ENCODE measurements around the gene NAA40. TPM values are rescaled to one million over a fixed set of nuclear protein-coding genes. Genes with fewer than 3 reads are reported as not detected.
"Not testable (repeated sequence)": the region's sequence is repeated elsewhere in the genome, so short reads cannot be mapped to it uniquely, and the experiment has no call there.

Gene NAA40
- total RNA-seq, 1 donor from 2014 or later, result 4.7 TPM

DNA sequence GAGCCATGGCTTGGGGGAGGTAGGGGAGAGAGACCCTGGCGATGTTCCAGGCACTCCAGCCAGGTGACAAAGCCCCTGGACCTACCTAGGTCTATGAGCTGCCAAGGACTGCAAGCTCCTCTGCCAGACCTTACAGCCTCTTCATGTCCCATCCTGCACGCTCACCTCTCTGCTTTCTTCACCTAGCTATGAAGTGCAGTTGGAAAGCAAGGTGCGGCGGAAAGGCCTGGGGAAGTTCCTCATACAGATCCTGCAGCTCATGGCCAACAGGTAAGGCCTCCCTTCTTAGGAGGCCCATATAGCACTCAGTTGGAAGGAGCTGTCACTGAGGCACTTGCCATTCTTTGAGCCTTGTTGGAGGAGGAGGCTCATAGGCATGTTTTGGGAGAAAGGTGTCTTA, 13.8 kb downstream of the NAA40 start:
- no peaks in the 10 kb centered on the region for H3K9me3 ChIP-seq (ENCODE audit: control insufficient read depth in 3 of 3, low read length in 3 of 3)
- H3K27ac ChIP-seq (ENCODE audit: low read depth, low read length), result no peak overlapping the region
- no peak overlapping the region for H3K9ac ChIP-seq (ENCODE audit: low read depth in 1 of 3, low read length in 3 of 3)
- no peaks in the 10 kb centered on the region for H3K27me3 ChIP-seq (ENCODE audit: control insufficient read depth in 3 of 3, insufficient read depth in 3 of 3, low read length in 3 of 3)
- peaks cover 39 to 45% (median 43%) of the 10 kb centered on the region in 3 donors for H3K36me3 ChIP-seq (ENCODE audit: control insufficient read depth in 3 of 3, insufficient read depth in 3 of 3, low read length in 3 of 3)
- no peaks in the 10 kb centered on the region for H3K4me1 ChIP-seq (ENCODE audit: control insufficient read depth in 3 of 3, insufficient read depth in 3 of 3, low read length in 3 of 3)
- H3K4me3 ChIP-seq (ENCODE audit: low read length in 3 of 3), result no peak overlapping the region

DNA sequence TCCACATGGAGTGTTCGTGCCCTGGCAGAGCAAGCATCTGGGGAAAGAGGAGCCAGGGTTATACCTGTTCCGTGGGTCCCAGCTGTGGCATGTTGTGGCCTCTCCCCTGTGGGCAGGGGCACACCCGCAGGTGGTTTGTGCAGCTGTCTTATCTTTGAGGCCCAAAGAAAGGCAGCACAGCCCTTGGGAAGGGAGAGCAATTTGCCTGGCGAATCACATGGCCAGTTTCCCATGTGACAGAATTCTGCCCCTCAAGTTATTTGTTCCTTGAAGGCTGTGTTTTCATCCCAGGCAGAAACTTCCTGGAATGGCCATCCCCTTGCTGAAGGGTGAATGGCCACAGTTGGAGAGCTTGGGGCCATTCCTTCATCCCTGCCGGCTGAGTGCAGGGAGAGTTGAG, 19.2 kb downstream of the NAA40 start:
- H3K27ac ChIP-seq (ENCODE audit: low read depth, low read length), result no peak overlapping the region
- no peaks in the 10 kb centered on the region for H3K9me3 ChIP-seq (ENCODE audit: control insufficient read depth in 3 of 3, low read length in 3 of 3)
- peaks cover 0 to 2% (median 0%) of the 10 kb centered on the region in 3 donors for H3K4me1 ChIP-seq (ENCODE audit: control insufficient read depth in 3 of 3, insufficient read depth in 3 of 3, low read length in 3 of 3)
- no peaks in the 10 kb centered on the region for H3K27me3 ChIP-seq (ENCODE audit: control insufficient read depth in 3 of 3, insufficient read depth in 3 of 3, low read length in 3 of 3)
- H3K36me3 ChIP-seq (ENCODE audit: control insufficient read depth in 3 of 3, insufficient read depth in 3 of 3, low read length in 3 of 3), result peaks cover 29 to 35% (median 34%) of the 10 kb centered on the region in 3 donors
- no peak overlapping the region for H3K9ac ChIP-seq (ENCODE audit: low read depth in 1 of 3, low read length in 3 of 3)
- no peak overlapping the region for H3K4me3 ChIP-seq (ENCODE audit: low read length in 3 of 3)

DNA sequence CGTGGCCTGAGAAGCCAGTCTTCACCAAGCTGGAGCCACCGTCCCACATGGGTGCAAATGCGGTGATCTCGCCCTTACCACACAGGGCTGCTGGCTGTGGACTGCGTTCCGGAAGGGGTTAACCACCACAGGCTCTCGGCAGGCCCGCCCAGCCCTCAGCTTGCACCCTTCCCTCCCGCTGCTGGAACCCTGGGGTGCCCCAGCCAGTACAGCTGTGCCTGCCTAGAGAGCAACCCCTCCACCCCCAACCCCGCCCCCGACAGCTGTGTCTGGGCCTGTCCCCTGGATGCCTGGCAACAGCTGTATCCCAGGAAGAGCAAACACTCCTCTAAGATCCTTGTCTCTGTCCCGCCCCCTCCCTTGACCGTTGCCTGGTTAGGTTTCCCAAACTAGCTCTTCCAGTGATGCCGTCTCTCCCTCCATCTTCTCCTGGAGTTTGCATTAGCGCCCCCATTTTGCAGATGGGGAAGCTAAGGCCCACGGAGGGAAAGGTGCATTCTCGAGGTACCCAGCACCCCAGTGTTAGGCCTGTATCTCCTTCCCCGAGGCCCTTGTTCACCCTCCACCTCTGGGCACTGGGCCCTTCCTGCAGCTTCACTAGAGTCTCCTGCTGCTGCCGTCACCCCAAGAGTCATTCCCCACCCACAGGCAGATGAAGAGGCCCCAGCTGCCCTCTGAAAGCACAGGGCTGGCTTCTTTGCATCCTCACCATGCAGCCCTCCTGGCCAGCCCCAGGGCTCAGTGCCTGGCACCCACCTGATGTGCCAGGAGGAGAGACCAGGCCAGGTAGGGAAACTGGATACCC, 23.0 kb downstream of the NAA40 start:
- Histone ChIP-seq H3K36me3 (ENCODE audit: control insufficient read depth in 3 of 3, insufficient read depth in 3 of 3, low read length in 3 of 3) (no peaks in the 10 kb centered on the region), H3K27ac (ENCODE audit: low read depth, low read length) (no peak overlapping the region), H3K4me1 (ENCODE audit: control insufficient read depth in 3 of 3, insufficient read depth in 3 of 3, low read length in 3 of 3) (peaks cover 0 to 2% (median 0%) of the 10 kb centered on the region in 3 donors), H3K27me3 (ENCODE audit: control insufficient read depth in 3 of 3, insufficient read depth in 3 of 3, low read length in 3 of 3) (no peaks in the 10 kb centered on the region), H3K9me3 (ENCODE audit: control insufficient read depth in 3 of 3, low read length in 3 of 3) (no peaks in the 10 kb centered on the region), H3K4me3 (ENCODE audit: low read length in 3 of 3) (no peak overlapping the region), H3K9ac (ENCODE audit: low read depth in 1 of 3, low read length in 3 of 3) (no peak overlapping the region)

DNA sequence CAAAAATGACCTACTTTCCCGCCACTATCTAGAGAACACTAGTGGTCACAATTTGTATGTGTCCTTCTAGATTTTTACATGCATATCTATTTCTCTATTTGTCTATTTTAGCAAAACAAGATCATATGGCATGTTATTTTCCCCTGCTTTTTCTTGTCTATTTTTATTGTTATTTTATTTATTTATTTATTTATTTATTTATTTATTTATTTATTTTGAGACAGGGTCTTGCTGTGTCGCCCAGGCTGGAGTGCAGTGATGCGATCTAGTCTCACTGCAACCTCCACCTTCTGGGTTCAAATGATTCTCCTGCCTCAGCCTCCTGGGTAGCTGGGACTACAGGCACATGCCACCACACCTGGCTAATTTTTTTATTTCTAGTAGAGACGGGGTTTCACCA, 25.1 kb downstream of the NAA40 start:
- not testable (repeated sequence) for H3K27ac ChIP-seq (ENCODE audit: low read depth, low read length); H3K9me3 ChIP-seq (ENCODE audit: control insufficient read depth in 3 of 3, low read length in 3 of 3); H3K4me3 ChIP-seq (ENCODE audit: low read length in 3 of 3); H3K4me1 ChIP-seq (ENCODE audit: control insufficient read depth in 3 of 3, insufficient read depth in 3 of 3, low read length in 3 of 3); H3K27me3 ChIP-seq (ENCODE audit: control insufficient read depth in 3 of 3, insufficient read depth in 3 of 3, low read length in 3 of 3); H3K9ac ChIP-seq (ENCODE audit: low read depth in 1 of 3, low read length in 3 of 3); H3K36me3 ChIP-seq (ENCODE audit: control insufficient read depth in 3 of 3, insufficient read depth in 3 of 3, low read length in 3 of 3)

DNA sequence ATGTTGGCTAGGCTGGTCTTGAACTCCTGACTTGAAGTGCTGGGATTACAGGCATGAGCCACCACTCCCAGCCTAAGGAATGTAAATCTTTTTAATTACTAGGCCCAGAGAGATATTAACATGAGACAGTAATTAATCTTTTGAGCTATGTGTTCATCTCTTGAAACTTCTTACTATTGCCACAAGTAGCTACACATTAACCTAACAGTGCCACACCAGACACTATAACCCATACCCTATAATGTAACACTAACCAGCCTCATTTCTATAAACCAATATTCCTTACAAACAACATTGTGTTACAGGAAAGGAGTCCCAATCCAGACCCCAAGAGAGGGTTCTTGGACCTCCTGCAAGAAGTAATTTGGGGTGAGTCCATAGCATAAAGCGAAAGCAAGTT, 27.6 kb downstream of the NAA40 start:
- H3K4me3 ChIP-seq (ENCODE audit: low read length in 3 of 3), result no peak overlapping the region
- no peak overlapping the region for H3K27ac ChIP-seq (ENCODE audit: low read depth, low read length)
- H3K9ac ChIP-seq (ENCODE audit: low read depth in 1 of 3, low read length in 3 of 3), result no peak overlapping the region
- peaks cover 0 to under 1% (median 0%) of the 10 kb centered on the region in 3 donors for H3K27me3 ChIP-seq (ENCODE audit: control insufficient read depth in 3 of 3, insufficient read depth in 3 of 3, low read length in 3 of 3)
- H3K4me1 ChIP-seq (ENCODE audit: control insufficient read depth in 3 of 3, insufficient read depth in 3 of 3, low read length in 3 of 3), result peaks cover 0 to 2% (median 0%) of the 10 kb centered on the region in 3 donors
- no peaks in the 10 kb centered on the region for H3K9me3 ChIP-seq (ENCODE audit: control insufficient read depth in 3 of 3, low read length in 3 of 3)
- H3K36me3 ChIP-seq (ENCODE audit: control insufficient read depth in 3 of 3, insufficient read depth in 3 of 3, low read length in 3 of 3), result no peaks in the 10 kb centered on the region

DNA sequence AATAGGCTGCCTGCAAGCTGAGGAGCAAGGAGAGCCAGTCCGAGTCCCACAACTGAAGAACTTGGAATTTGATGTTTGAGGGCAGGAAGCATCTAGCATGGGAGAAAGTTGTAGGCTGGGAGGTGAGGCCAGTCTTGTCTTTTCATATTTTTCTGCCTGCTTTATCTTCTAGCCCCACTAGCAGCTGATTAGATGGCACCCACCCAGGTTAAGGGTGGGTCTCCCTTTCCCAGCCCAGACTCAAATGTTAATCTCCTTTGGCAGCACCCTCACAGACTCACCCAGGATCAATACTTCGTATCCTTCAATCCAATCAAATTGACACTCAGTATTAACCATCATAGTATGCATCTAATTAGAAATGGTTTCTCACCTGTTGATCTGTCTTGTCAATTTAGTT, 30.7 kb downstream of the NAA40 start:
- H3K9me3 ChIP-seq (ENCODE audit: control insufficient read depth in 3 of 3, low read length in 3 of 3), result no peaks in the 10 kb centered on the region
- no peak overlapping the region for H3K9ac ChIP-seq (ENCODE audit: low read depth in 1 of 3, low read length in 3 of 3)
- H3K4me3 ChIP-seq (ENCODE audit: low read length in 3 of 3), result no peak overlapping the region
- H3K36me3 ChIP-seq (ENCODE audit: control insufficient read depth in 3 of 3, insufficient read depth in 3 of 3, low read length in 3 of 3), result no peaks in the 10 kb centered on the region
- H3K27me3 ChIP-seq (ENCODE audit: control insufficient read depth in 3 of 3, insufficient read depth in 3 of 3, low read length in 3 of 3), result peaks cover 0 to 4% (median 0%) of the 10 kb centered on the region in 3 donors
- peaks cover 0 to under 1% (median 0%) of the 10 kb centered on the region in 3 donors for H3K4me1 ChIP-seq (ENCODE audit: control insufficient read depth in 3 of 3, insufficient read depth in 3 of 3, low read length in 3 of 3)
- H3K27ac ChIP-seq (ENCODE audit: low read depth, low read length), result no peak overlapping the region

DNA sequence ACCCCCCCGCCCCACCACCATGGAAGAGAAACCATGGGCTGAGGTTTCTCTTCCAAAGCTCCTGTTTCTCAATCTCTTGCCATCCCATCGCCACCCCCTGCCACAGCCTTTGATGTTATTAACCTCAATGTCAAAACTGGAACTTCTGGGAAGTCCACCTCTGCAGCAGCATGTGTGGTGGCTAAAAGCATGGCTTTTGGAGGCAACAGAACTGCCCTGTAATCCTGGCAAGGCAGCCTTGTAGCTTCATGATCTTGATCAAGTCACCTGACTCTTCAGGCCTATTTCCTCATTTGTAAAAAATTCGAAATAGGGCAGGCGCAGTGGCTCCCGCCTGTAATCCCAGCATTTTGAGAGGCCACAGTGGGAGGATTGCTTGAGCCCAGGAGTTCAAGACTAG, 32.1 kb downstream of the NAA40 start:
- no peaks in the 10 kb centered on the region for H3K9me3 ChIP-seq (ENCODE audit: control insufficient read depth in 3 of 3, low read length in 3 of 3)
- H3K36me3 ChIP-seq (ENCODE audit: control insufficient read depth in 3 of 3, insufficient read depth in 3 of 3, low read length in 3 of 3), result peaks cover under 1 to 4% (median 2%) of the 10 kb centered on the region in 3 donors
- peaks cover 0 to 4% (median 0%) of the 10 kb centered on the region in 3 donors for H3K27me3 ChIP-seq (ENCODE audit: control insufficient read depth in 3 of 3, insufficient read depth in 3 of 3, low read length in 3 of 3)
- H3K9ac ChIP-seq (ENCODE audit: low read depth in 1 of 3, low read length in 3 of 3), result no peak overlapping the region
- no peak overlapping the region for H3K27ac ChIP-seq (ENCODE audit: low read depth, low read length)
- no peak overlapping the region for H3K4me3 ChIP-seq (ENCODE audit: low read length in 3 of 3)
- H3K4me1 ChIP-seq (ENCODE audit: control insufficient read depth in 3 of 3, insufficient read depth in 3 of 3, low read length in 3 of 3), result peaks cover 2 to 11% (median 6%) of the 10 kb centered on the region in 3 donors

DNA sequence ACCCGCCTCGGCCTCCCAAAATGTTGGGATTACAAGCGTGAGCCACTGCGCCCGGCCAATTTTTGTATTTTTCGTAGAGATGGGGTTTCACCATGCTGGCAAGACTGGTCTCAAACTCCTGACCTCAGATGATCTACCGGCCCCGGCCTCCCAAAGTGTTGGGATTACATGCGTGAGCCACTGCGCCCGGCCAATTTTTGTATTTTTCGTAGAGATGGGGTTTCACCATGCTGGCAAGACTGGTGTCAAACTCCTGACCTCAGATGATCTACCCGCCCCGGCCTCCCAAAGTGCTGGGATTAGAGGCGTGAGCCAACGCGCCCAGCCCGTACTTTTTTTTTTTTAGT, 35.1 kb downstream of the NAA40 start:
- H3K4me3 ChIP-seq (ENCODE audit: low read length in 3 of 3); H3K27ac ChIP-seq (ENCODE audit: low read depth, low read length): not testable (repeated sequence)
- H3K4me1 ChIP-seq (ENCODE audit: control insufficient read depth in 3 of 3, insufficient read depth in 3 of 3, low read length in 3 of 3), result peaks cover 17 to 31% (median 20%) of the 10 kb centered on the region in 3 donors

DNA sequence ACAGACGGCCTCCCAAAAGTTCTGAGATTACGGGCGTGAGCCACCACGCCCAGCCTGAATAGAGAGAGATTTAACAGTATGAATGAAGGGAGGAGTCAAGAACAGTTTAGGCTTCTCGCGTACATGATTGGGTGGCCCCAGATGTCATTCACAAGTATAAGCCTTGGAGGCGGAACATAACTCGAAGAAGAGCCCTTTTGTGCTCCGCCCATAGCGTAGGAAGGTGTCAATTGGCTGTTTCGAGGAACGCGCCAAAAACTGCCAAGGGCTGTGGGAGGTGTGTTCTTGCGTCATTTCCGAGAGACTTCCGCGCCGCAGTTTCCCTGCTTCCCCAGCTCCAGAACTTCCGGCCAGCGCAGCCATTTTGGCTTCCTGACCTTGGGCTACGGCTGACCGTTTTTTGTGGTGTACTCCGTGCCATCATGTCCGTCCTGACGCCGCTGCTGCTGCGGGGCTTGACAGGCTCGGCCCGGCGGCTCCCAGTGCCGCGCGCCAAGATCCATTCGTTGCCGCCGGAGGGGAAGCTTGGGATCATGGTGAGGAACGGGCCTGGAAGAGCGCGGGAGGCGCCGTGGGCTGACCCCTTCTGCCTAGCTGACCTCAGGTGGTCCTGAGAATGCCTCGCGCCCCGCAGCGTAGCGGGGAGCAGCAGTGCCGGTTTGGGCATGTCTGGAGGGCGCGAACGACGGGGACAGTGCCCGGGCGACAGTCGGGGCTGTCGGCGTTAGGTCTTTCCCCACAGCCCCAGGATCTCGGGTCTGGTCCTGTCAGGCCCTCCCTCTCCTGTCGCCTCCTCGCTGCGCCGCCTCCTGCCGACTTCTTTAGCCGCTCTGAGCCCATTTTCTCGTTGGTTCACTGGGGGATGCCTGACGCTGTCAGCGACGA, 35.7 kb downstream of the NAA40 start, which contains the start of gene COX8A:
Gene COX8A, plus strand, starts transcription at position 362 of the 885 bp plus-strand sequence. Its CDS starts 61 bp downstream, at position 423.
- H3K36me3 ChIP-seq (ENCODE audit: control insufficient read depth in 3 of 3, insufficient read depth in 3 of 3, low read length in 3 of 3), result peaks cover 16 to 20% (median 16%) of the 10 kb centered on the region in 3 donors
- H3K27me3 ChIP-seq (ENCODE audit: control insufficient read depth in 3 of 3, insufficient read depth in 3 of 3, low read length in 3 of 3), result peaks cover 0 to 4% (median 0%) of the 10 kb centered on the region in 3 donors
- H3K9ac ChIP-seq (ENCODE audit: low read depth in 1 of 3, low read length in 3 of 3), result peak within 1 kb of the TSS; percentile 99 to 100 (median 99)
- H3K9me3 ChIP-seq (ENCODE audit: control insufficient read depth in 3 of 3, low read length in 3 of 3), result no peaks in the 10 kb centered on the region
- peak within 1 kb of the TSS; percentile 100 for H3K27ac ChIP-seq (ENCODE audit: low read depth, low read length)
- H3K4me1 ChIP-seq (ENCODE audit: control insufficient read depth in 3 of 3, insufficient read depth in 3 of 3, low read length in 3 of 3), result peaks cover 17 to 37% (median 20%) of the 10 kb centered on the region in 3 donors
- peak within 1 kb of the TSS; percentile 93 to 99 (median 96) for H3K4me3 ChIP-seq (ENCODE audit: low read length in 3 of 3)

More for the DNA sequence above, 35.1 kb downstream of the NAA40 start:
- not testable (repeated sequence) for H3K9ac ChIP-seq (ENCODE audit: low read depth in 1 of 3, low read length in 3 of 3); H3K27me3 ChIP-seq (ENCODE audit: control insufficient read depth in 3 of 3, insufficient read depth in 3 of 3, low read length in 3 of 3); H3K9me3 ChIP-seq (ENCODE audit: control insufficient read depth in 3 of 3, low read length in 3 of 3)
- peaks cover 12 to 15% (median 12%) of the 10 kb centered on the region in 3 donors for H3K36me3 ChIP-seq (ENCODE audit: control insufficient read depth in 3 of 3, insufficient read depth in 3 of 3, low read length in 3 of 3)
